Omental fat pad (tissue), 4 donors: Measurements from ENCODE around the gene CPZ. TPM values are rescaled to one million over a fixed set of nuclear protein-coding genes. Genes with fewer than 3 reads are reported as not detected.

ENCODE experiments used
- ATAC-seq: fragments of 150-250 bp; one replicate; pipeline ENCODE4 v1.9.1; 2016; ENCODE audit warnings: mild to moderate bottlenecking, moderate library complexity; ENCODE audit not compliant: low FRiP score
- DNase-seq: peaks from one replicate; pipeline ENCODE4 v3.0.0-alpha.2; 2019; ENCODE audit warnings: low spot score
- total RNA-seq, 4 donors: library from RNA; depleted of rRNA; stranded (reverse); fragments of >200 nt; gene quantifications; one replicate each; pipeline ENCODE4 v1.1.0, GENCODE V29; 2016
- TF ChIP-seq, protein P1 (sequence below), 3 donors: fragments of 450-650 bp; IDR thresholded peaks; one replicate each; pipeline ENCODE4 v1.5.1; 2016 to 2017; ENCODE audit warnings: antibody characterized with exemption in 3 of 3, mild to moderate bottlenecking in 3 of 3, moderate library complexity in 2 of 3

The CPZ gene
- total RNA-seq, 4 donors from 2014 or later, result 0.32 to 14.2 (median 8.4) TPM

DNA sequence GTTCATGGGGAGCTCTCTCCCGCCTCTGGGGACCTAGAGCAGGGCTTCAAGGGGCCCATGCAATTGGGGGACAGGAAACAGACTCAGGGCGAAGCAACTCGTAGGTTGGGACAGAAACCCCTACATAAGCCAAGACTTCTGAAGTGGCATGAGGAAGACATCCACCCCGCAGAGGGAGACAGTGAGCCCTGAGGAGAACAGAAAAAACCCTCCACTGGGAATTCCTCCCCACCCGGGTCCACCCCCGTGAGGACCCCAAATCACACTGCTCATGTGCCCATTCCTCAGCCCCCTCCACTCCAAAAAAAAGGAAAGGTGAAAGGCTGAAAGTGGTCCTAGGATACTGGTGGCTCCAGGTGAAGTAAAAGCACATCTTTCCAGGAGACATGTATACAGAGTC is 74.0 kb downstream of the CPZ start:
- TF ChIP-seq, protein P1, sequence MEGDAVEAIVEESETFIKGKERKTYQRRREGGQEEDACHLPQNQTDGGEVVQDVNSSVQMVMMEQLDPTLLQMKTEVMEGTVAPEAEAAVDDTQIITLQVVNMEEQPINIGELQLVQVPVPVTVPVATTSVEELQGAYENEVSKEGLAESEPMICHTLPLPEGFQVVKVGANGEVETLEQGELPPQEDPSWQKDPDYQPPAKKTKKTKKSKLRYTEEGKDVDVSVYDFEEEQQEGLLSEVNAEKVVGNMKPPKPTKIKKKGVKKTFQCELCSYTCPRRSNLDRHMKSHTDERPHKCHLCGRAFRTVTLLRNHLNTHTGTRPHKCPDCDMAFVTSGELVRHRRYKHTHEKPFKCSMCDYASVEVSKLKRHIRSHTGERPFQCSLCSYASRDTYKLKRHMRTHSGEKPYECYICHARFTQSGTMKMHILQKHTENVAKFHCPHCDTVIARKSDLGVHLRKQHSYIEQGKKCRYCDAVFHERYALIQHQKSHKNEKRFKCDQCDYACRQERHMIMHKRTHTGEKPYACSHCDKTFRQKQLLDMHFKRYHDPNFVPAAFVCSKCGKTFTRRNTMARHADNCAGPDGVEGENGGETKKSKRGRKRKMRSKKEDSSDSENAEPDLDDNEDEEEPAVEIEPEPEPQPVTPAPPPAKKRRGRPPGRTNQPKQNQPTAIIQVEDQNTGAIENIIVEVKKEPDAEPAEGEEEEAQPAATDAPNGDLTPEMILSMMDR (IDR thresholded peaks at IDR 0.05), result no peak
- ATAC-seq (no peak), DNase-seq (no peak)

Other genes with a start within 250 kb of the CPZ start
- 10 to 100 TPM; 14.7 to 28.2 (median 23.6) TPM for gene ACOX3, start 152.0 kb upstream of the CPZ start, total RNA-seq
- 10 to 100 TPM; 18.1 to 28.3 (median 23.1) TPM for gene TRMT44, start 152.0 kb upstream of the CPZ start, total RNA-seq
- gene GPR78, start 12.4 kb upstream of the CPZ start, total RNA-seq, result under 1 TPM in 2 of 4 donors, not detected in 2; 0.19 TPM